Keratinocyte (primary cell): ENCODE results near the gene C1orf53.

Experiments
- CTCF ChIP-seq, 3 experiments: IDR thresholded peaks in 1 of 3; conservative IDR thresholded peaks in 1 of 3; optimal IDR thresholded peaks in 1 of 3; 2 replicates in 2 of 3; 3 replicates in 1 of 3; pipeline versions ENCODE3 to v1.5.1; 2011; ENCODE audit warnings: low read length in 3 of 3, mild to moderate bottlenecking in 3 of 3, moderate library complexity in 2 of 3, control low read depth in 1 of 3, inconsistent platforms in 1 of 3; ENCODE audit not compliant: insufficient read depth in 2 of 3; ENCODE audit errors: extremely low read depth in 1 of 3
- EZH2 ChIP-seq: IDR thresholded peaks from one replicate; pipeline ENCODE4 v1.6.1; 2012; ENCODE audit warnings: inconsistent platforms, mild to moderate bottlenecking, low read length, moderate library complexity

DNA sequence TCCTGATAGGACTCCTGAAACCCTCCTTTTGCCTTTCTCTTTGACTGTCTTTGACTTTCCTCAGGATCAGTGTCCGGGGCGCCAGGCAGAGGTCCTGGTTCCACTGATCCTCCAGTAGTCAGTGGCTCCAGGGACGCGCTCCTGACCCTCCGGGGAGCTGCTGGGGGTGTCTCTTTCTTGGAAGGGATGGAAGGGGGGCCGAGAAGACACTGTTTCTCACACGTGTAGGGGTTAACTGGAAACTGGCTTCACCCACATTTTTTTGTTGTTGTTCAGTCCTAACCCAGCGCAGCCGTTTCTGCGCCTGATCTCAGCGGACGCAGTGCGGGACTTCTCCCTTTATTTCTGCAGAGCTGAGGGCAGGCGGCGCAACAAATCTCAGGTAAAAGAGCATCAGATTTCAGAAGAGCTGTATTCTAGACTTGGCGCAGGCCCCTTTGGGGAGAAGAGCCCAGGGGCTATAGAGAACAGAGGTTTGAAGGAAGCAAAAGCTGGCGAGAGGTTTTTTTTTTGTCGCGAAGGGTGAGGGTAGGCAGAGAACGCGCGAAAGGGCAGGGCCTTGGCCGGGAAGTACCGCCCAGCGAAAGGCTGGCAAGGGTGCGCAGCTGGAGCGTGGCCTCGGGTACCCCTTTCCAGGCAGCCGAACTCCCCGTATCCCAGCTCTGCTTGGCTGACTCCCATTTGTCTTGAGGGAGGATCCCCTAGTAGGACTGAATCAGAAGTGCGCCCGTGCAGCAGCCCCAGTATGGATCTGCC, 10.5 kb downstream of the C1orf53 start:
- TF ChIP-seq EZH2 (peak; percentile 40), CTCF (optimal IDR thresholded peaks at IDR 0.05 in 1 of 3, IDR thresholded peaks at IDR 0.05 in 1 of 3, conservative IDR thresholded peaks at IDR 0.05 in 1 of 3; ENCODE audit: extremely low read depth in 1 of 3, insufficient read depth in 2 of 3, low read length in 3 of 3) (no peak)
